ENCODE data around the gene ODF2. TPM values are rescaled to one million over a fixed set of nuclear protein-coding genes. Genes with fewer than 3 reads are reported as not detected.

ODF2 gene
- total and polyA plus RNA-seq, 2 of the 13 experiments (the other 11 are each of a cell fraction or from before 2014, with no cell fraction given), result 9.8 to 31.3 TPM

GRCh38 chr9:128504485-128505413 lies 48.9 kb downstream of the ODF2 start, which contains the start of gene GLE1 (continued):
- TF ChIP-seq ZNF597 (CRISPR knock-in tag; IDR thresholded peaks at IDR 0.05), result no peak
- TF ChIP-seq ZNF660 (CRISPR knock-in tag; IDR thresholded peaks at IDR 0.05; ENCODE audit: borderline replicate concordance, low read depth), result no peak
- no peak for TF ChIP-seq ZNF20 (CRISPR knock-in tag; IDR thresholded peaks at IDR 0.05)
- TF ChIP-seq MLXIP (CRISPR knock-in tag; IDR thresholded peaks at IDR 0.05; ENCODE audit: borderline replicate concordance), result no peak; the same call in 1 of the 2 replicates
- TF ChIP-seq ZNF230 (CRISPR knock-in tag; IDR thresholded peaks at IDR 0.05), result no peak; the same call in 1 of the 2 replicates
- no peak for TF ChIP-seq FOXP1 (IDR thresholded peaks at IDR 0.05)
- no peak for TF ChIP-seq FOXP1 (CRISPR knock-in tag; IDR thresholded peaks at IDR 0.05)
- TF ChIP-seq, protein P1, sequence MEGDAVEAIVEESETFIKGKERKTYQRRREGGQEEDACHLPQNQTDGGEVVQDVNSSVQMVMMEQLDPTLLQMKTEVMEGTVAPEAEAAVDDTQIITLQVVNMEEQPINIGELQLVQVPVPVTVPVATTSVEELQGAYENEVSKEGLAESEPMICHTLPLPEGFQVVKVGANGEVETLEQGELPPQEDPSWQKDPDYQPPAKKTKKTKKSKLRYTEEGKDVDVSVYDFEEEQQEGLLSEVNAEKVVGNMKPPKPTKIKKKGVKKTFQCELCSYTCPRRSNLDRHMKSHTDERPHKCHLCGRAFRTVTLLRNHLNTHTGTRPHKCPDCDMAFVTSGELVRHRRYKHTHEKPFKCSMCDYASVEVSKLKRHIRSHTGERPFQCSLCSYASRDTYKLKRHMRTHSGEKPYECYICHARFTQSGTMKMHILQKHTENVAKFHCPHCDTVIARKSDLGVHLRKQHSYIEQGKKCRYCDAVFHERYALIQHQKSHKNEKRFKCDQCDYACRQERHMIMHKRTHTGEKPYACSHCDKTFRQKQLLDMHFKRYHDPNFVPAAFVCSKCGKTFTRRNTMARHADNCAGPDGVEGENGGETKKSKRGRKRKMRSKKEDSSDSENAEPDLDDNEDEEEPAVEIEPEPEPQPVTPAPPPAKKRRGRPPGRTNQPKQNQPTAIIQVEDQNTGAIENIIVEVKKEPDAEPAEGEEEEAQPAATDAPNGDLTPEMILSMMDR (CRISPR knock-in tag; IDR thresholded peaks at IDR 0.05), result peak; percentile 29; the same call in 1 of the 2 replicates
- peak; percentile 56 for TF ChIP-seq RBM39 (IDR thresholded peaks at IDR 0.05; ENCODE audit: low read depth, low read length, poor library complexity, severe bottlenecking)
- TF ChIP-seq ARID3A (IDR thresholded peaks at IDR 0.05; ENCODE audit: low read depth, low read length), result no peak
- TF ChIP-seq SIX4 (CRISPR knock-in tag; IDR thresholded peaks at IDR 0.05), result no peak
- no peak for TF ChIP-seq ZNF703 (CRISPR knock-in tag; IDR thresholded peaks at IDR 0.05; ENCODE audit: borderline replicate concordance)
- TF ChIP-seq MAFG (CRISPR knock-in tag; IDR thresholded peaks at IDR 0.05), result no peak
- no peak; the same call in 1 of the 2 replicates for TF ChIP-seq NR2F2 (IDR thresholded peaks at IDR 0.05; ENCODE audit: borderline replicate concordance, low read depth)
- TF ChIP-seq IRF9 (CRISPR knock-in tag; IDR thresholded peaks at IDR 0.05; ENCODE audit: borderline replicate concordance), result peak; percentile 96; the same call in 1 of the 2 replicates
- TF ChIP-seq NR3C1 (CRISPR knock-in tag; IDR thresholded peaks at IDR 0.05), result no peak
- TF ChIP-seq ZFYVE20 (CRISPR knock-in tag; IDR thresholded peaks at IDR 0.05; ENCODE audit: borderline replicate concordance, low read depth), result no peak
- TF ChIP-seq, protein P2, sequence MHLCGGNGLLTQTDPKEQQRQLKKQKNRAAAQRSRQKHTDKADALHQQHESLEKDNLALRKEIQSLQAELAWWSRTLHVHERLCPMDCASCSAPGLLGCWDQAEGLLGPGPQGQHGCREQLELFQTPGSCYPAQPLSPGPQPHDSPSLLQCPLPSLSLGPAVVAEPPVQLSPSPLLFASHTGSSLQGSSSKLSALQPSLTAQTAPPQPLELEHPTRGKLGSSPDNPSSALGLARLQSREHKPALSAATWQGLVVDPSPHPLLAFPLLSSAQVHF (CRISPR knock-in tag; IDR thresholded peaks at IDR 0.05), result no peak
- no peak for TF ChIP-seq EHMT2 (IDR thresholded peaks at IDR 0.05; ENCODE audit: borderline replicate concordance, low read depth, low read length)

Measured in HepG2 (cell line).